K562 (cell line): Measurements from ENCODE around the gene TSC22D3. TPM values are rescaled to one million over a fixed set of nuclear protein-coding genes. Genes with fewer than 3 reads are reported as not detected.

Experiments used
- ATAC-seq: fragments of 200-7000 bp; cut with Tn5 transposase; 3 replicates; pipeline ENCODE4 v1.9.1; 2020; ENCODE audit warnings: moderate library complexity
- BruUV-seq: library from RNA; stranded (reverse); fragments of 400-500 nt; replicated peaks from 2 replicates; lab custom pipeline; 2021; lab: Mats Ljungman, UMichigan
- CTCF ChIA-PET: fragments of 300-600 bp; formaldehyde crosslinking; extraction: SDS; loops from one replicate; lab custom pipeline; 2021; ENCODE audit warnings: low intra/inter-chr PET ratio; lab: Yijun Ruan, JAX
- POLR2A ChIA-PET: fragments of 300-600, 350-650 bp; sonication (Branson Sonifier 250); formaldehyde crosslinking; extraction: SDS; loops from one replicate; lab custom pipeline; 2021; ENCODE audit warnings: antibody characterized with exemption, inconsistent platforms; lab: Yijun Ruan, JAX
- DNase-seq, 4 experiments: peaks; one replicate each; pipeline versions ENCODE4 v3.0.0 to v3.0.0-alpha.2; 2011 to 2018; ENCODE audit warnings: low spot score in 3 of 4, mixed read lengths in 3 of 4; ENCODE audit errors: extremely low read depth in 1 of 4
- FAIRE-seq: peaks from 2 replicates; lab custom pipeline; 2011; peaks lifted over from hg19 to GRCh38; lab: Jason Lieb, UNC
- H2AFZ ChIP-seq: 2 replicates; pipeline ENCODE4 v1.6.0; 2011; ENCODE audit warnings: low read depth, low read length, control low read depth, inconsistent platforms
- H3K27ac ChIP-seq: fragments of 200-600 bp; 3 replicates; pipeline ENCODE4 v1.8.0; 2011; ENCODE audit warnings: low read depth, mild to moderate bottlenecking, control low read depth, inconsistent platforms, low read length, moderate library complexity, mixed read lengths; ENCODE audit errors: extremely low read depth
- H3K27me3 ChIP-seq, 2 experiments: fragments of 300-600 bp in 1 of 2; 2 replicates in 1 of 2; 3 replicates in 1 of 2; pipeline versions ENCODE4 v1.6.0 to v1.8.0; 2011; ENCODE audit warnings: inconsistent platforms in 2 of 2, low read length in 2 of 2, mild to moderate bottlenecking in 1 of 2, mixed read lengths in 1 of 2, moderate library complexity in 1 of 2; ENCODE audit not compliant: control insufficient read depth in 2 of 2, insufficient read depth in 2 of 2
- H3K36me3 ChIP-seq: fragments of 300-600 bp; 3 replicates; pipeline ENCODE4 v1.8.0; 2011; ENCODE audit warnings: mild to moderate bottlenecking, low read length, inconsistent platforms; ENCODE audit not compliant: control insufficient read depth, insufficient read depth
- H3K4me1 ChIP-seq, 2 experiments: fragments of 200-600 bp in 1 of 2; replicated peaks in 1 of 2; 2 replicates in 1 of 2; 3 replicates in 1 of 2; pipeline versions ENCODE4 v1.5.1 to v1.8.0; 2011; ENCODE audit warnings: inconsistent platforms in 2 of 2, low read length in 2 of 2, mild to moderate bottlenecking in 1 of 2, mixed read lengths in 1 of 2, moderate library complexity in 1 of 2; ENCODE audit not compliant: control insufficient read depth in 2 of 2, insufficient read depth in 2 of 2
- H3K4me2 ChIP-seq: 2 replicates; pipeline ENCODE4 v1.6.1; 2011; ENCODE audit warnings: low read length, control low read depth, inconsistent platforms, mixed read lengths; ENCODE audit not compliant: insufficient read depth
- H3K4me3 ChIP-seq: fragments of 200-600 bp; sonication (generic), shearing (Covaris generic); 2 replicates; pipeline ENCODE4 v1.5.1; 2016; ENCODE audit warnings: control low read depth, inconsistent platforms
- H3K79me2 ChIP-seq: fragments of 200-600 bp; 3 replicates; pipeline ENCODE4 v1.8.0; 2011; ENCODE audit warnings: low read length, inconsistent platforms; ENCODE audit not compliant: control insufficient read depth, insufficient read depth
- H3K9ac ChIP-seq, 2 experiments: 2 replicates each; pipeline versions ENCODE4 v1.6.0 to v1.6.1; 2011; ENCODE audit warnings: low read depth in 2 of 2, low read length in 2 of 2, control low read depth in 1 of 2, inconsistent platforms in 1 of 2, mild to moderate bottlenecking in 1 of 2, mixed read lengths in 1 of 2; ENCODE audit not compliant: insufficient read depth in 1 of 2
- H3K9me1 ChIP-seq: one replicate; pipeline ENCODE4 v1.6.0; 2011; ENCODE audit warnings: inconsistent platforms, mild to moderate bottlenecking, low read length, moderate library complexity; ENCODE audit not compliant: control insufficient read depth, insufficient read depth
- H3K9me3 ChIP-seq: replicated peaks from 2 replicates; pipeline ENCODE4 v1.5.1; 2011; ENCODE audit warnings: low read depth, low read length, inconsistent platforms; ENCODE audit not compliant: control insufficient read depth, insufficient read depth
- H4K20me1 ChIP-seq: replicated peaks from 2 replicates; pipeline ENCODE4 v1.6.1; 2011; ENCODE audit warnings: low read length, inconsistent platforms, mixed read lengths; ENCODE audit not compliant: control insufficient read depth, insufficient read depth
- GATAD2A ChIP-seq: fragments of 450-650 bp; IDR thresholded peaks from 2 replicates; pipeline ENCODE4 v1.6.1; 2017
- MLLT1 ChIP-seq, 2 experiments: fragments of 450-650 bp; IDR thresholded peaks; 2 replicates each; pipeline ENCODE4 v1.6.1; 2016
- RBM25 ChIP-seq: fragments of 200-400 bp; formaldehyde crosslinking; IDR thresholded peaks from 2 replicates; pipeline ENCODE4 v1.6.1; 2018; ENCODE audit warnings: low read length, low read depth, moderate library complexity; ENCODE audit not compliant: severe bottlenecking
- SRSF3 ChIP-seq: fragments of 200-400 bp; formaldehyde crosslinking; IDR thresholded peaks from 2 replicates; pipeline ENCODE4 v1.6.1; 2016; ENCODE audit warnings: mild to moderate bottlenecking, low read length, moderate library complexity; ENCODE audit not compliant: insufficient read depth
- WGBS: fragments of 100-300 bp; shearing (Covaris generic); methylation state at CpG from one replicate; pipeline ENCODE4 v1.1.6; 2016; ENCODE audit warnings: low coverage, mixed read lengths; ENCODE audit not compliant: insufficient coverage; ENCODE audit errors: missing lambda C conversion rate; 5-methylcytosine and 5-hydroxymethylcytosine counted together
- in situ Hi-C: fragments of 300-500 bp; cut with MboI; formaldehyde crosslinking; loops from 4 replicates; pipeline ENCODE4 v1.15.0; 2018; ENCODE audit warnings: inconsistent platforms, mixed read lengths
- intact Hi-C: fragments of 100-400 bp; cut with micrococcal nuclease; formaldehyde crosslinking; loops from 2 replicates; pipeline ENCODE4 v1.14.2; 2022
- polyA plus RNA-seq, 8 experiments: library from polyadenylated mRNA; depleted of rRNA in 4 of 8; stranded (reverse) in 5 of 8; unstranded in 3 of 8; fragments of >200 nt; fragmentation: Nextera tagmentation in 2 of 8; fragmentation: Illumina TruSeq in 1 of 8; extraction: Ambion mirVana in 2 of 8; extraction: Trizol in 1 of 8; gene quantifications; 2 replicates each; pipeline versions ENCODE4 v1.2.1 to v1.2.3, GENCODE V29; 2011 to 2014; ENCODE audit warnings: inconsistent platforms in 1 of 8, missing spikeins in 1 of 8
- total RNA-seq, 7 experiments: library from RNA; depleted of rRNA in 6 of 7; stranded (reverse); fragments of >200 nt in 6 of 7; fragmentation: Illumina TruSeq in 2 of 7; extraction: Trizol in 2 of 7; gene quantifications; 2 replicates each; pipeline versions ENCODE4 v1.2.1 to v1.2.3, GENCODE V29; 2011 to 2021; ENCODE audit warnings: low replicate concordance in 1 of 7
- TF ChIP-seq, protein P1 (sequence below): sonication (generic); formaldehyde crosslinking; IDR thresholded peaks from 2 replicates; pipeline ENCODE4 v1.8.1; 2022; ENCODE audit warnings: missing genetic modification reagents

Gene TSC22D3
- total and polyA plus RNA-seq, 9 of the 15 experiments (the other 6 are each of a cell fraction or from before 2014, with no cell fraction given), result 0.48 to 3.0 (median 0.87) TPM

DNA sequence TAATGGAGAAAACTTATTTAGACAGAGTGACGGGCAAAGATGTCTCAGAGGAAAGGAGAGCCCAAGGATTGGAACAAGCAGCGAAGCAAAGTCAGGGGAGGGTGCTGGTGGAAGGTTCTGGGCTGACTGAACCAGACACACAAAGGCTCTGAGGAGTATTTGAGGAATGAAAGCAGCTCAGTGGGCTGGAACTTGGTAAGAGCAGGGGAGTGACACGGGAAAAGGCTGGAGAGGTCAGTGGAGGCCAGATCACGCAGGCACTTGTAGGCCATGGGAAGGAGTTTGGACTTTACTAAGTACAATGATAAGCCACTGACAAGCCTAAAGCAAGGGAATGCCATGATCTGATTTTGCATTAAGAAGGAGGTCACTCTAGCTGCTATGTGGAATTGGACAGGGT, 71.4 kb downstream of the TSC22D3 start (continued):
- TF ChIP-seq, protein P1, sequence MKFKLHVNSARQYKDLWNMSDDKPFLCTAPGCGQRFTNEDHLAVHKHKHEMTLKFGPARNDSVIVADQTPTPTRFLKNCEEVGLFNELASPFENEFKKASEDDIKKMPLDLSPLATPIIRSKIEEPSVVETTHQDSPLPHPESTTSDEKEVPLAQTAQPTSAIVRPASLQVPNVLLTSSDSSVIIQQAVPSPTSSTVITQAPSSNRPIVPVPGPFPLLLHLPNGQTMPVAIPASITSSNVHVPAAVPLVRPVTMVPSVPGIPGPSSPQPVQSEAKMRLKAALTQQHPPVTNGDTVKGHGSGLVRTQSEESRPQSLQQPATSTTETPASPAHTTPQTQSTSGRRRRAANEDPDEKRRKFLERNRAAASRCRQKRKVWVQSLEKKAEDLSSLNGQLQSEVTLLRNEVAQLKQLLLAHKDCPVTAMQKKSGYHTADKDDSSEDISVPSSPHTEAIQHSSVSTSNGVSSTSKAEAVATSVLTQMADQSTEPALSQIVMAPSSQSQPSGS (CRISPR knock-in tag), result no peak
- TF ChIP-seq MLLT1 (IDR thresholded peaks at IDR 0.05), result no peak
- no peak for TF ChIP-seq GATAD2A

GRCh38 chrX:107701493-107702121, 74.0 kb downstream of the TSC22D3 start:
- Histone ChIP-seq H3K4me2 (no peak overlapping the region), H3K27ac (no peak overlapping the region), H3K9ac (no peak overlapping the region), H2AFZ (peak overlapping the region; percentile 24; the same call in 1 of the 2 replicates), H3K79me2 (no peaks in the 10 kb centered on the region), H3K9me1 (no peaks in the 10 kb centered on the region), H3K27me3 (no peaks in the 10 kb centered on the region), H3K4me3 (no peak overlapping the region), H3K9me3 (no peaks in the 10 kb centered on the region), H3K4me1 (peaks cover 0 to 2% of the 10 kb centered on the region in 2 experiments; a peak in 1 of 5 replicates), H4K20me1 (no peaks in the 10 kb centered on the region), H3K36me3 (no peaks in the 10 kb centered on the region)
- FAIRE-seq (no peak), DNase-seq (no peak), ATAC-seq (no peak)
- WGBS, result 17% methylated on average over 1 of the region's 1 CpG
- ChIA-PET CTCF (no interaction called here), POLR2A (interaction anchor here (1.5 kb wide), 1 partner anchor 24 kb away, joined by 5 read pairs; no protein-coding TSS in a partner anchor)
- in situ Hi-C loops (no loop called here), intact Hi-C loops (no loop called here)
- BruUV-seq, result no TSS peak
- TF ChIP-seq SRSF3, result no peak
- peak; percentile 71 for TF ChIP-seq RBM25
